ENCODE measurements around the gene SRXN1. TPM values are rescaled to one million over a fixed set of nuclear protein-coding genes. Genes with fewer than 3 reads are reported as not detected.

The SRXN1 gene
- total and polyA plus RNA-seq, 9 donors = 12.0 to 34.2 (median 25.1) TPM

DNA sequence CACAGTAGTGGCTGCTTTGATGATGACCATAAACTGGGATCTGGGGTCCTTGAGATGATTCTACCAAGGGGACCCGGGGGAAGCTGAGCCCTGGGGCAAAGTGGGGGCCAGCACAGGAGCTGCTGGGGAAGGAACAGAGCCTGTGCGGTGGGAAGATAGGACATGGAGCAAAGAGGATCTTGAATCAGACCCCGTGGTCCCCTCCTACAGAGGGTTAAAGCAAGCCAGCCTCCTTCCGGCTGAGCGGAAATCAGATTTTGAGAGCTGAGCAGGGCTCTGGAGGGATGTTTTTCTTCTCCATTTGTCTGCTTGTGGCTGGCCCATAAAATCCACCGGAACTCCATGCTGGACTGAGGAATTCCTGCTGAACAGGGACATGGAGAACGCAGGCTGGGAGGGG lies 32.8 kb downstream of the SRXN1 start:
- DNase-seq = no peak
- no peaks in the 10 kb centered on the region for H3K4me1 ChIP-seq (ENCODE audit: insufficient read depth)
- H3K27ac ChIP-seq = no peak overlapping the region
- H3K27me3 ChIP-seq = no peaks in the 10 kb centered on the region
- intact Hi-C loops (cut with DNase I) = no loop called here
- TF ChIP-seq POLR2A (IDR thresholded peaks at IDR 0.05) (no peak), EP300 (IDR thresholded peaks at IDR 0.05) (no peak)
- TF ChIP-seq, protein P1, sequence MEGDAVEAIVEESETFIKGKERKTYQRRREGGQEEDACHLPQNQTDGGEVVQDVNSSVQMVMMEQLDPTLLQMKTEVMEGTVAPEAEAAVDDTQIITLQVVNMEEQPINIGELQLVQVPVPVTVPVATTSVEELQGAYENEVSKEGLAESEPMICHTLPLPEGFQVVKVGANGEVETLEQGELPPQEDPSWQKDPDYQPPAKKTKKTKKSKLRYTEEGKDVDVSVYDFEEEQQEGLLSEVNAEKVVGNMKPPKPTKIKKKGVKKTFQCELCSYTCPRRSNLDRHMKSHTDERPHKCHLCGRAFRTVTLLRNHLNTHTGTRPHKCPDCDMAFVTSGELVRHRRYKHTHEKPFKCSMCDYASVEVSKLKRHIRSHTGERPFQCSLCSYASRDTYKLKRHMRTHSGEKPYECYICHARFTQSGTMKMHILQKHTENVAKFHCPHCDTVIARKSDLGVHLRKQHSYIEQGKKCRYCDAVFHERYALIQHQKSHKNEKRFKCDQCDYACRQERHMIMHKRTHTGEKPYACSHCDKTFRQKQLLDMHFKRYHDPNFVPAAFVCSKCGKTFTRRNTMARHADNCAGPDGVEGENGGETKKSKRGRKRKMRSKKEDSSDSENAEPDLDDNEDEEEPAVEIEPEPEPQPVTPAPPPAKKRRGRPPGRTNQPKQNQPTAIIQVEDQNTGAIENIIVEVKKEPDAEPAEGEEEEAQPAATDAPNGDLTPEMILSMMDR (IDR thresholded peaks at IDR 0.05) = no peak
- WGBS, 3 donors = 15 to 19% (median 17%) methylated on average over 7 of the region's 7 CpGs
- no peaks in the 10 kb centered on the region for H3K36me3 ChIP-seq
- H3K4me3 ChIP-seq = no peak overlapping the region
- H3K9me3 ChIP-seq = peaks cover 0 to 8% of the 10 kb centered on the region in 2 donors

DNA sequence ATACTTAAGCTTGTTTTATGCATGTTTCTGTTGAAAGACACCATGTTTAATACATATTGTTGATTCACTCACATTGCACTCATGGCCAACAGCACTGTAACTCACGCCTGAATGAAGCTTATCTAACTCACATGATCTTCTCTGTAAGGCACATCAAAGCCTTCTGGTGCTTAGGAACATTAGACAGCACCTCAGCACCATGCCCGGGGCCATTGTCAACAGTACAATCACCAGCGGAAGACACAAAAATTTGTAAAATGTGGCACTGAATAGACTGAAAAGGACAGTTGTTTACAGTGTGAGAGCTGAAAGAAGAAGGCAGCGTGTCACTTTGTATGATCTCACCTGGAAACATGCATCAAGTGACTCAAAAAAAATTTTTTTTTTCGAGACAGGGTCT lies 34.0 kb downstream of the SRXN1 start:
- 77 to 80% (median 78%) methylated on average over 5 of the region's 5 CpGs for WGBS, 3 donors
- no peak for TF ChIP-seq EP300 (IDR thresholded peaks at IDR 0.05)
- TF ChIP-seq POLR2A (IDR thresholded peaks at IDR 0.05) = no peak
- Histone ChIP-seq H3K4me3 (no peak overlapping the region), H3K36me3 (no peaks in the 10 kb centered on the region), H3K27ac (no peak overlapping the region), H3K9me3 (peaks cover 0 to 8% of the 10 kb centered on the region in 2 donors), H3K4me1 (ENCODE audit: insufficient read depth) (no peaks in the 10 kb centered on the region), H3K27me3 (no peaks in the 10 kb centered on the region)
- intact Hi-C loops (cut with DNase I) = no loop called here
- no peak for DNase-seq

DNA sequence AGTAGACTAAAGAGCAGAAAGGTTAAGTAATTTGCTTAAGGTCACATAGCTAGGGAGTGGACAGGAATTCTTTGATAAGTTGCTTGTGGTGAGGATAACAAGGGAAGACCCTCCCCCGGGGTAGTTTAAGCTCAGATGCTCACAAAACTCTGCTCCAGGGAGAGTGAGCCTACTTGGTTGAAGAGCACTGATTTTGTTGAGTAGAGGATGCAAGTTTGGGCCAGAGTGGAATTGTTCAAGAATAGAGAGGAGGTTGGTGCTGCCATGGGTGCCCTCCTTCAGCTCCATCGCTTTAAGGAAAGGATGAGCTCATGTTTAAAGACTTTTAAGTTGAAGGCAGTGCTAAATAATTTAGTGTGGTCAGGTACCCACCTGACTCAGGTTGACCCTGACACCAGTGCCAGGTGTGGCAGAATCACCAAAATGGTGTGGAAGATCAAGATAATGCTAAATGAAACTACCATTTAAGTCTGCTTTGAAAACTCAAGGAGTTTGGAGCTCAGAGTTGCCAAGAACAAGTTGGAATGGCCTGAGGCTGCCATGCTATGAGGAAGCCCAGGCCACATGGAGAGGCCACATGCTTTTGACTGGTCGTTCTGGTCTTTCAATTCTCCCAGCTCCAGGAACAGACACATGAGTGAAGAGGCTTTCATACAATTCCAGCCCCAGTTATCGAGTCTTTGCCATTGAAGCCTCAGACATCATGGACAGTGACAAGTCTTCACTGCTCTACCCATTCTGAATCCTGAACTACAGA lies 34.9 kb downstream of the SRXN1 start:
- TF ChIP-seq EP300 (IDR thresholded peaks at IDR 0.05) = no peak
- TF ChIP-seq POLR2A (IDR thresholded peaks at IDR 0.05) = no peak
- TF ChIP-seq, protein P1 (IDR thresholded peaks at IDR 0.05) = no peak
- no peak for DNase-seq
- Histone ChIP-seq H3K27me3 (no peaks in the 10 kb centered on the region), H3K4me3 (no peak overlapping the region), H3K9me3 (peaks cover 0 to 8% of the 10 kb centered on the region in 2 donors), H3K36me3 (no peaks in the 10 kb centered on the region), H3K4me1 (ENCODE audit: insufficient read depth) (no peaks in the 10 kb centered on the region), H3K27ac (no peak overlapping the region)
- intact Hi-C loops (cut with DNase I) = no loop called here
- WGBS, 3 donors = 75 to 84% (median 80%) methylated on average over 4 of the region's 4 CpGs

DNA sequence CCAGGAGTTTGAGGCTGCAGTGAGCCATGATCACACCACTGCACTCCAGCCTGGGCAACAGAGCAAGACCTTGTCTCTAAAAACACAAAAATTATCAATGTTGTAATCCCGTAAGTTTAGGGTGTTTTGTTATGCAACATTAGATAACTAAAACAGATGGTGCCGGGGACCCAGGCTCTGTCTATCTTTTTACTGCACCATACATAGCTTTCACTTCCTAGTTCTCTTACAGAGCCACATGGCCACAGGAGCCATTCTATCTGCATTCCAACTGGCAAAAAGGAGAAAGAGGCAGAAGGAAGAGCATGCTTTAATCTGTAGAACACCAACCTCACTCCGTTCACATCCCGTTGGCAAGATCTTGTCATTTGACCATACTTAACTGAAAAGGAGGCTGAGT lies 37.5 kb downstream of the SRXN1 start:
- intact Hi-C loops (cut with DNase I) = no loop called here
- no peaks in the 10 kb centered on the region for H3K27me3 ChIP-seq
- no peaks in the 10 kb centered on the region for H3K4me1 ChIP-seq (ENCODE audit: insufficient read depth)
- H3K4me3 ChIP-seq = no peak overlapping the region
- TF ChIP-seq EP300 (IDR thresholded peaks at IDR 0.05) (no peak), POLR2A (IDR thresholded peaks at IDR 0.05) (no peak)
- TF ChIP-seq, protein P1 (IDR thresholded peaks at IDR 0.05) = no peak
- no peak for DNase-seq
- H3K36me3 ChIP-seq = no peaks in the 10 kb centered on the region
- H3K27ac ChIP-seq = no peak overlapping the region
- 60 to 81% (median 74%) methylated on average over 4 of the region's 4 CpGs for WGBS, 3 donors
- peaks cover 0 to 8% of the 10 kb centered on the region in 2 donors for H3K9me3 ChIP-seq

DNA sequence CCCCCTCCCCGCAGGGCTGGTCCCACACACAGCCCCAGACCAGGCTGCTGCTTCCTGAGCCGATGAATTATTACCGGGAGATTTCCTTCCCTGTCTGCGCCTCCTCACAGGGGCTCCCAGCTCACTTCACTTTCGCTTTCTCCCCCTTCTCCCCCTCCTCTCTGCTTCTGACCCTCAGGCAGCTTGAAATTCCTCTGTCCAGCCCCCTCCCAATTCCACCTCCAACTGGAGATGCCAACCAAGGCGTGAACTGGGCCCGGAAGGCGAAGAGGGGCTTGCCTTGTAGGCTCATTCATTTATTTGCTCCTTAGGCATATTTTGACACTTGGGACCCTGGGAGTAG lies 41.2 kb downstream of the SRXN1 start:
- Histone ChIP-seq H3K9me3 (no peaks in the 10 kb centered on the region), H3K4me1 (ENCODE audit: insufficient read depth) (no peaks in the 10 kb centered on the region), H3K4me3 (no peak overlapping the region), H3K27me3 (no peaks in the 10 kb centered on the region), H3K36me3 (no peaks in the 10 kb centered on the region), H3K27ac (no peak overlapping the region)
- intact Hi-C loops (cut with DNase I) = no loop called here
- DNase-seq = no peak
- TF ChIP-seq, protein P1 (IDR thresholded peaks at IDR 0.05) = no peak
- TF ChIP-seq EP300 (IDR thresholded peaks at IDR 0.05) = no peak
- TF ChIP-seq POLR2A (IDR thresholded peaks at IDR 0.05) = no peak
- WGBS, 3 donors = 11 to 20% (median 16%) methylated on average over 8 of the region's 8 CpGs
